GM20431 (cell line): ENCODE measurements around the gene GPR4.

ENCODE experiments used
- in situ Hi-C: fragments of 300-500 bp; cut with MseI, MboI; formaldehyde crosslinking; loops from one replicate; pipeline ENCODE4 v1.15.0; 2020; ENCODE audit warnings: low sequenced_read_pairs; ENCODE audit not compliant: unreplicated experiment

Gene GPR4

DNA sequence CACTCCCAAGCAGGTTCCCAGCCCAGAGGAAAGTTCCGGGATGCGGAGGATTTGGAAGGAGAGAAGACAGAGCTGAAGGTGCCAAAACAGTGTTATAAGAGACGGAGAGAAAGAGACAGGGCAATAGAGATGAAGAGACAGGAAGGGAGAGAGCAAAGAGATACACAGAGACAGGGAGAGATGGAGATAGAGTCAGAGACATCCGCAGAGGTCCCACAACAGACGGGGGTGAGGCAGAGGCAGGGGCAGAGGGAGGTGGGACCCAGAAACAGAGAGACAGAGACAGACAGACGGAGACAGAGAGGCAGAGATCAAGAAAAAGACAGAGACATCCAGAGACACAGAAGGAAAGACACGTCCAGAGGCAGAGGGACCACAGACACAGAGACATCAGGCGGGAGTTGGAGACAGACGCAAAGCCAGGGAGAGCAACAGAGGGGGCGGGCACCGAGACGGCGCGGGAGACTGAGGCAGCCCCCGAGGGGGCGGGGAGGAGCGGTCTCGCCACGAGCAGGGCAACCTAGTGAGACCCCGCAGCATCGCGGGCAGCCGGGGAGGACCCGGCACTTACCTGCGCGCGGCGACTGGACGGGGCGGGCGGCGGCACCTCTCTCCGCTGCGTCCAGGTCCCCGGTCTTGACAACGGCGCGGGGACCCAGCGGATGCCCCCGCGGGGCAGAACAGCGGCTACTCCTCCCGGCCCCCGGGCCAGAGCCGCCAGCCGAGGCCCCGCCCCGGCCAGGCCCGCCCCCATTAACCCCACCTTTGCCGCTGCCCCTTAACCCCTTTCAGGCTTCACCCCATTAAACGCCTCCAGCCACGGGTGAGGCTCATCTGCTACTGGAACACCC, at the start of gene GPR4:
Gene GPR4 (minus strand): TSS at position 689 of the 851 bp plus-strand sequence. CDS start 10,346 bp downstream, outside the sequence.
- in situ Hi-C loops: no loop called here

DNA sequence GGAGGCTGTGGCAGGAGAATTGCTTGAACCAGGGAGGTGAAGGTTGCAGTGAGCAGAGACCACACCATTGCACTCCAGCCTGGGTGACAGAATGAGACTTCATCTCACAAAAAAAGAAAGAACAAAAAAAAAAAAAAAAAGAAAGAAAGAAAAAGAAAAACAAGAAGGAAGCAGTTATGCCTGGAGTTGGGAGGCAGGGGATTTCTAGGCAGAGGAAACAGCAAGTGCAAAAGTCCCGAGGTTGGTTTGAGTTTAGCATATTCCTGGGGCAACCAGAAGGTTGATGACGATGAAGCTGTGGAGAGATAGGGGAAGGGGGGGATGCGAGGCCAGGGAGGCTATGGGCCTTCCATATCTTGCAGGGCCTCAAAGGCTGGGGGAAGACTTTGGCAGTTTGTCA, 48.7 kb upstream of the GPR4 start:
- in situ Hi-C loops: no loop called here

DNA sequence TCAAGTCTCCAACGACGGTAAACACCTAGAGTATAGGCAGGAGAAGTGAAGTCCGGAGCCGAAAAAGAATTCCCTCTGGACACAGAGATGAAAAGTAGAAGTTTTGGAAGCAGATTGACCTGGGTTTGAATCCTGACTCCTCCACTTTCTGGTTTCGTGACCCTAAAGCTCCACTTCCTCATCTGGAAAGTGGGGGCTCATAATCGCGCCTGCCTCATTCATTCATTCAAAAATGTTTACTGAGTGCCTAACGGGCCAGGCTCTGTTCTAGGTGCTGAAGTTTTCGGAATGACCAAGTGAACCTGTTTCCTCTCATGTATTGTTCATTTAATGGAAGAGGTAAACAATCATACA, 44.3 kb upstream of the GPR4 start:
- in situ Hi-C loops: no loop called here

DNA sequence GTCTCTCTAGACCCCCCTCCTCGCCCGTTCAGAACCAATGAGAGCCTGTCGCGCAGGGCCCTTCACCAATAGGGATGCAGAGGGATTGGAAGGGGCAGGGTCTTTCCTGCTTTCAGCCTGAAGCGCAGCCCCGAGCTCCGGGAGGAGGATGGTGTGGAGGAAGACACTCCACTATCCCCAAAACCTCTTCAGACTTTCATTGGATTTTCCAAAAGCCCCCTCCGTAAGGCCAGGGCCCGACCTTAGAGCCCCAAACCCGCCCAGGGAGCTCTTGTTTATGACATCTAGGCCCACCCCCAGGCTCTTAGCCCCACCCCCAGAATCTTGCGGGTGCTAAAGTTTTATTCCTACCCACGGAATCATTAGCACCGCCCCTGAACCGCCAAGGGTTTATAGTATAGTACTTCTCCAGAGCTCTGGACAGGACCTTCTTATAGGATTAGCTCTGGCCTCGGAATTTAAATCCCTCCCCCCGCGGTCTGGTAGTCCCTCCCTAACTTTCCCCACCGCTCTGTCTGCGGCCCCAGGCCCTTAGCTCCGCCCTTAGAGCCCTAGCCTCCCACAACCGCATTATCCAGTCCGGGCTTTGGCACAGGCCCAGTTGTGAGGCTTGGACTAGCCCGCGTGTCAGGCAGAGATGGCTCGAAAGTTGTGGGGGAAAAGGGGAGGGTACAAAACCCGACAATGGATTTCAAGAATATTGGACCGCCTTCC, 43.8 kb upstream of the GPR4 start:
- in situ Hi-C loops: no loop called here

DNA sequence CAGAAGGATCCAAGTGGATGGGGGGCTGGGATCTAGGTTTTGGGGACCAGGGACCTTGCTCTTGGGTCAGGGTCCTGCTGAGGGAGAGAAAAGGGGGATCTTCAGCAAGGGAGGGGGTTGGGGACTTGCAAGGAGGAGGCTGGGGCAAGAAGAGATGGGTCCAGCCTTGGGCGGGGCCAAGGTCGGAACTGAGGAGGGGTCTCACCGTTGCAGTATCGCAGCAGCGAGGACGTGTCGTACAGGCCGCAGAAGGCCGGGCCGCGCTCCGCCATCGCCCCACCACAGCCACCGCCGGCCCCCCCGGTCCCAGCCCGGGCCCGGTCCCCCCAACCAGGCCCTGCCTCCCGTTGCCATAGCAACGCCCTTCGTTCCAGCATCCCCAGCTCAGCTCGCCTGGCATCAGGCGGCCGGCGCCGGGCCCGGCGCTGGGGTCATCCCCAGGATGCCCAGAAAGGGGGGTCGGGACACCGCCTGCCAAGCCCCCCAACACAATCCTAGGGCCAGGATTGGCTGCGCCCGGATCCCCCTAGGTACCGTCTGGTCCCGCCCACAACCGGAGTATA, 43.1 kb upstream of the GPR4 start:
- in situ Hi-C loops: no loop called here

DNA sequence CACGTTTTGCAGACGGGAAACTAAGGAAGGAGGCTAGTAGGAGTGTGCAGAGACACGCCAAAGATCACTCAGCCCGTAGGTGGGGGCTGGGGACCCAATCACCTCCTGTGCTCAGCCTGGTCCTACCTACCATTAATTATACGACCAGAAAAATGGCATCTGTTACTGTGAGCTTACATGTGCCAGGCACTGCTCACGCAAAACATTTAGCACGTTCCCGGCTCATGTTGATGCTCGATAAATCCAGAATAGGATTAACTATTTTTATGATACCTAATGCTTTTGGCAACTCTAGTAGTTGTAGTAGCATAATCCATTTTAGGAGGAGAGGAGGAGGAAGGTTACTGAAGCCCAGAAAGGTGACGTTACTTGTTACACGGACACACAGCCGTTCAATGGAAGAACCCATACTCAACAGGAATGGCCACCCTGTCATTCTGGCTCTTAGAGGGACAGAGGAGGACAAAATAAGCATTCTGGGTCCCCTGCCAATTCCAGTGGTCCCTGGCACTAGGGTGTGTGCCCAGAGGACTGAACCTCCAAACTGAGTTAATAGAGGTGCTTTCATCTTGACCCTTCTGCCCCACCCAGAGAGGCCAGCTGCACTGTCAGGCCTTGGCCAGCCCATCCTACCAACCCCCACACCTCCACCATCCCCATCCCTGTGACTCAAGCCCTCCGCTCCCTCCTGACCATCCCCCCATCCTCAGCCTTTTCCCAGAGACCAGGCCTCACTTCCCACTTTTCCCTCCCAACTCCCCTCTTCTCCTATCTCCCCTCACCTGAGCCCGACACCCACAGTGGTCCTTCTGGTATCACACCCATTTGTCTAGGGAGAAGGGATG, 42.1 kb upstream of the GPR4 start:
- in situ Hi-C loops: no loop called here

DNA sequence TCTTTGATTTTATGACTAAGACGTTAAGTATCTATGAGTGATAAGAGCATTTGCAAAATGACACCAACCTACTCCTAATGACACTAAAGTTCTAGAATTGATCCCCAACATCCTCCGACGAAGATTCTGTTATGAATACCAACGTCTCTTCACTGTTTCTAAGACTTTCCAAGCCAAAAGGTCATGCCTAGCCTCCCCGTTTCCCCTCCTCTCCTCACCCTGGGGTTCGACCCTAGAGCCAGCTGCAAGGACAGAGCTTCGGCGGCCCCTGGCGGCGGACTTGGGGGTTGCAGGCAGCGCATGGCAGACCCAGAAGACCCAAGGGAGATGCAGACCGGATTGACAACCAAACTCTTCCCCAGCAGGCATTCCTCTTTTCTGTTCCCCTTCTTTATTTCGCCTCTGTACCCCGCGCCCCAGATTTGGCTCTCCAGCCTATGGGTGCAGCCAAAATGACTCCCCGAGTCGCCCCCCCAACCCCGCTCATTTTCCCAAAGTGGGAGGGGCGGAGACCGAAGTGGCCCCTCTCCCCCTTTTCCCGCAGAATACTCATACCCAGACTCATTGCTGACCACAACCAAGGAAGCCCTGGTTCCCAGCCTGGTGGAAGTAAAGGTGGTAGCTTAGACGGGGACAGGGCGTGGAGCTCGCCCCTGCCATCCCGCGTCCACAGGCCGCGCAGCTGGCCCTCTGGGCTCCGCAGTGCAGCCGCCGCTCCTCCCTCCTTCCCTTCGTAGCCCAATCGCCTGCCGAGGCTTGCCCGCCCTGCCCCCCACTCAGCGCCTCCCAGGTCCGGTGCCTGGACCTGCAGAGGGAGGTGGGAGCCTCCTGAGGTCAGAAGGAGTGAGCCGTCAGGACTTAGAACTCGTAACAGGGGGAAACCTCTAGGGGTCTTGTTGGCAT, 41.3 kb upstream of the GPR4 start:
- in situ Hi-C loops: no loop called here

DNA sequence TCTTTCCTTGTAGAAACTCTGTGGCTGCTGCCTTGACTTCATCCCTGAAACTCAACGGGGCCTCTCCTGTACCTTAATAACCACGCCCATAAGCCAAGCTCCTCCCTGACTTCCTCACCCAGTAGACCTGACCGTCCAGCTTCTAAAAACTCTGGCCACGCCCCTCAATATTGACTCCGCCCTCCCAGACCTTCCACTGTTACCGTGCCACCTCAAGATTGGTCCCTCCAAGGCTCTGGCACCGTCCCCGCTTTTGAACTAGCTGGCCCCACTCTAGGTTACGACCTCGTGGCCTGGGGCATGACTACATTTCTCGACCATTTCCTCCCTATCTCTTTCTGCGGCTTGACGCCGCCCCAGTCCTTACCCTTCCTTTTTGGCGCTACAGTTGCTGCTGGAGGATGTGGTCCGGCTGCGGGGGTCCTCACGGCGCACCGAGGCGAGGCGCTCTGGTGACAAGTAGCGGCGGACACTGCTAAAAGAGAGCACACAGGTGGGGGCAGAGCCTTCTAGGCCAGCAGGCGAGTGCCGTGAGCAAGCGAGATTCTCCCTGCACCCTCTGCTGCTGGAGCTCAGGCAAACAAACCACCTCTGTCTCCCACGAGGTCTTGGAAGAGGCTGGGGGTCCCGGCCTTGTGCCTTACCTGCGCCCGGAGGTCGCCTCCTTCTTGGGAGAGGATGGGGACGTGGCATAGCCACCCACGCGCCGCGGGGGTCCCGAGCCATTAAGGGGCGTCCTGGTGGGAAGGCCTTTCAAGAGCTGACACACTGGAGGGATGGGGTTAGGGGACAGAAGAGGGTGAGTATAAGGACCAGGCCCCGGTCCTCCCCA, 39.5 kb upstream of the GPR4 start:
- in situ Hi-C loops: no loop called here

GRCh38 chr19:45640849-45641273, 38.8 kb upstream of the GPR4 start:
- in situ Hi-C loops: no loop called here

DNA sequence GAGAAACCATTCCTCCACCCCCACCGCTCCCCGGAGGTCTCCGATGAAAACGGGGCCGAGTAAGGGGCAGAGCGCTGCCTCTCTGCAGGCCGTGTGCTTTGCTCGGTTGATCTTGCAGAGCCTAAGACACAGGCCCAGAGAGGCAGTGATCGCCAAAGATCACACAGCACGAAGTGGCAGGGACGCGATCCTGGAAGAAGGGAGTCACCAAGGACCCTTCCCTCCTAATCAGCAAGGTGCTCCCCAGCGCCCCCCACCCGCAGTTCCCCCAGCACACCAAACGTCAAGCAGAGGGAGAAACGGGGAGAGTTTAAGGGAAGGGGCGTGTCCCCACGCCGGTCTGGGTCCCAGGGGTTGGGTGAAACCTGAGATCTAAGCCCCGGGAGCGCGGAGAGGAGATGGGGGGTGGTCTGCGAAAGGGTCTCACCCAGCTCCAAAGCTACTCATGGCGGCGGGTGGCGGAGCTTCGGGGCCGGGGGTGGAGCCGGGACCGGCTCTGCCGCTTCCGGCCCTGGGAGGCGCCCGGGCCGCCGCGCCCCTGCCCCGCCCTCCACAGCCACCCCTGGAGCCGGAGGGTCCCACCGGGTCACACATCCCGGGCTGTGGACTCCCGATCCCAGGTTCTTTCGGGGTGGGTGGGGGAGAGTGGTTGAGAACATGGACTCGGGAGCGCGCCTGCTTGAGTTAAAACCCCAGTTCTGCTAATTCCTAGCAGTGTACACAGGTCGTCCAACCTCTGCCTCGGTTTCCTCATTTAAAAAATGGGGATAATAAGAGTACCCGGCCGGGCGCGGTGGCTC, 37.1 kb upstream of the GPR4 start, which contains the start of gene EML2:
Gene EML2 (minus strand): TSS at position 468 of the 800 bp plus-strand sequence. CDS start 21 bp downstream, at position 447.
- in situ Hi-C loops: no loop called here

GRCh38 chr19:45637890-45638667, 36.1 kb upstream of the GPR4 start:
- in situ Hi-C loops: no loop called here

GRCh38 chr19:45636902-45637301, 34.9 kb upstream of the GPR4 start:
- in situ Hi-C loops: no loop called here

DNA sequence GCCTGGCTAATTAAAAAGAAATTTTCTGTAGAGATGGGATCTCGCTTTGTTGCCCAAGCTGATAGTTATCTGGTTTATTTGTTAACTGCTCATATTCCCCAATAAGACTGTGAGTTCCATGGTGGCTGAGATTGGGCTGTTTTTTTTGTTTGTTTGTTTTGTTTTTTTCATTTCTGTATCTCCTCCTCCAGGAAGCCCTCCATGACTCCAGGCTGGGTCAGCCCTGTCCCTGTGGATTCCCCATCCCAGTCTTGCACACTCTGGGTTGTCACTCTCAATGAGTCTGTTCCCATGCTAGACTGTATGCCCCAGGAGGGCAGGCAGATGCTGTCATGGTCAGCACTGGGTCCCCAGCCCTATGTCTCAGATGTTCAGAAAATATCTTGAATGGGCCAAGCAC, 34.3 kb upstream of the GPR4 start:
- in situ Hi-C loops: no loop called here

GRCh38 chr19:45632468-45633196, 30.6 kb upstream of the GPR4 start:
- in situ Hi-C loops: no loop called here

- in situ Hi-C loops: no loop called here
Observed at GRCh38 chr19:45630463-45630862, 28.5 kb upstream of the GPR4 start.

- in situ Hi-C loops: no loop called here
Observed at GRCh38 chr19:45629704-45630103, 27.7 kb upstream of the GPR4 start.
